SIG-M5 treated with dmso at 0.1 percent for 504 hours (cell line): ENCODE measurements around the gene LUZP2.

Experiments
- DNase-seq: peaks from one replicate; lab custom pipeline; 2025; ENCODE audit not compliant: unreplicated experiment; lab: John Stamatoyannopoulos, UW

Gene LUZP2

DNA sequence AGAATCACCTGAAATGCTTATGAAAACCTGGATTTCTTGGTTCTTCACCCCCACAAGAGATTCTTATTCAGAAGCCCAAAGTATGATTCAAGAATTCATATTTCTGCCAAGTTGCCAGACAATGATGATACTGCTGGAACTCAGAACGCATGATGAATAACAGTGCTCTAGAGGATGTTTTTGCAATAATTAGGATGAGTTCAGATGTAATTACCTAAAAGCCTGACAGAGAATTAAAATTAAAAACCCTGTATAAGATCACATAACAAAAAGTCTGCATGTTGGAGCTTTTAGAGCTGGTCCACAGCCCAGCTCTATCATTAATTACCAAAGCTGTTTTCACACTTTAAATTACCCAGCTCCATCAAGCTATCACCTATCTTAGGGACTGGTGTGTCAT lies 211.8 kb downstream of the LUZP2 start:
- DNase-seq, result no peak

- DNase-seq, result no peak
These were observed 213.2 kb downstream of the LUZP2 start for GRCh38 chr11:24709928-24710565.

DNA sequence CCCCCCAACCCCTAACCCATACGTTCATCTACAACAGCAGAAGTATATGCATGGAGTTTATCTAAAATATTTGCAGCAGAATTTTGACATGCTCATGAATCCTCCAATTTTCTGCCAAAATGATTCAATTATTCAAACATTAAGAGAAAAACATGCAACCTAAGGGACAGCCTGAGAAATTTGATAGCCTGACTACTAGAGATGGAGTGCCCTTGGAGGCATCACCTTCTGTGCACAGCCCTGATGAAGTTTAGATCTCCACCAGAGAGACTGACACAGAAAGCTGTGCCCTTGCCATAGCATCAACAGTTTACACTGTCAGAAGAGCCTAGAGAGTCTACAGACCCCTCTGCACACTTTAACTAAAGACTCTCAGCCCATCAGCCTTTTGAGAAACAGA lies 217.7 kb downstream of the LUZP2 start:
- no peak for DNase-seq

DNA sequence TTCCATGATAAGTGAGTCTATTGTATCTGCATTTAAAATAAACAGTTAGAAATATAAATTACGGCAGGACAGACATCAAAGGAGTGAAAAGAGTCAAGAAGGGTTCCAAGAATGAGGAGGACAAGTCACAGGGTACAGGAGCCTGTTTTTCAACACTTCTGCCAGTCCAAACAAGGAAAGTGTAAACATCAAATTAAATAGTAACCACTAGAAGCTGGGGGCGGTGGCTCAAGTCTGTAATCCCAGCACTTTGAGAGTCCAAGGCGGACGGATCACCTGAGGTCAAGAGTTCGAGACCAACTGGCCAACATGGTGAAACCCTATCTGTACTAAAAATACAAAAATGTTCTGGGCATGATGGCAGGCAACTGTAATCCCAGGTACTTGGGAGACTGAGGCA lies 219.6 kb downstream of the LUZP2 start:
- DNase-seq, result no peak

GRCh38 chr11:24723231-24723630 lies 226.4 kb downstream of the LUZP2 start:
- DNase-seq, result no peak

DNA sequence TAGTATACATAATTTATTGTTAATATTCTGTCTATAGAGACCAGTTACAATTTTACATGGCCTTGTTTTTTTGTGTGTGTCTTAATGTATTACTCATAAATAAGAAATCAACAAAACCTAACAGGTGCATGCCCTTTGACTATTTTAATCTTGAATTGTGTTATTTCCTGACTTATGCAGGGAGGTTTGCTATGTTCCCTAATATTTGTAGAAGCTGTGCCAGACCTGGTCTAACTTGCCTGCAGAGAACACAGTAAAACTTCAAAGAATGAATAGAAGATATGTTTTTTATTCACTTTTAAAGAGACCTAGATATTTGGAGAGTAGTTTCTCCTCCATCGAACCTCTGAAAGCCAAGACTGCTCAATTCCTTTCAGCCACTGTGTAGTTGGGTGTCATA lies 234.7 kb downstream of the LUZP2 start:
- no peak for DNase-seq

- no peak for DNase-seq
These were observed 237.9 kb downstream of the LUZP2 start for GRCh38 chr11:24734742-24735237.

DNA sequence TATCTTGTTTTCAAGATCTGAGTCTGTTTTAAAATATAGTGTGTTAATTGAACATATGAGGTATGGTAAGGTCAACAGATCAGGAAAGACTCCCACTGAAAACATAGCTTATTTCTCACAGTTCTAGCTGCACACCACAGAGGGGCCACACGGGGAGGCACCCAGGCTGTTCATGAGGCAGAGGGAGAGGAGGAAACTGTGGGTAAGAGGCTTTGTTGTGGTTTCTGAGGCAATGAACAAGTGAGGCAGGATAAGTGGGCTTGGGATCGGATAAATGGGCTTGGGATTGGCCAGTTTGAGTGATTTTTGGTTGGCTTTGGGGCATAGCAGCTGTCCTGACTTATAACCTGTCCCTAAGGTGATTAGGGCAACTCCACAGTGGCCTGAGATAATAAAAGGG lies 242.1 kb downstream of the LUZP2 start:
- DNase-seq, result no peak

DNA sequence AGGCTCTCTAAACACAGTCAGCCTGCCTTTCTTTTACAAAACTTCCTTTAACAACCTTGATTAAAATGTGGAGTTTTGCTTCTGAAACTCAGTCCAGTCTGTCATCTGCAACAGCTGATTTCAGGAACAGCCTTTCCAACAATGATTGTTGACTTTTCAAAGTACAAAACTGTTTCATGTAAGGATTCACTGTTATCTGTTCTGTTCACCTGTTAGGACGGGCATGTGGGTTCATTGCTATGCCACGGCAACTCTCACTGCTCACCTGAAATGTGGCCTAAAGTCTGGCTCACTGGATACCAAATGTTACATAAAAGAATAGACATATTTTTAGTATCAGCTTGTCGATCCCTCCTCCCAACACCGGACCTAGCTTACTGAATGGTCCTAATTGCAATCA lies 242.8 kb downstream of the LUZP2 start:
- no peak for DNase-seq

DNA sequence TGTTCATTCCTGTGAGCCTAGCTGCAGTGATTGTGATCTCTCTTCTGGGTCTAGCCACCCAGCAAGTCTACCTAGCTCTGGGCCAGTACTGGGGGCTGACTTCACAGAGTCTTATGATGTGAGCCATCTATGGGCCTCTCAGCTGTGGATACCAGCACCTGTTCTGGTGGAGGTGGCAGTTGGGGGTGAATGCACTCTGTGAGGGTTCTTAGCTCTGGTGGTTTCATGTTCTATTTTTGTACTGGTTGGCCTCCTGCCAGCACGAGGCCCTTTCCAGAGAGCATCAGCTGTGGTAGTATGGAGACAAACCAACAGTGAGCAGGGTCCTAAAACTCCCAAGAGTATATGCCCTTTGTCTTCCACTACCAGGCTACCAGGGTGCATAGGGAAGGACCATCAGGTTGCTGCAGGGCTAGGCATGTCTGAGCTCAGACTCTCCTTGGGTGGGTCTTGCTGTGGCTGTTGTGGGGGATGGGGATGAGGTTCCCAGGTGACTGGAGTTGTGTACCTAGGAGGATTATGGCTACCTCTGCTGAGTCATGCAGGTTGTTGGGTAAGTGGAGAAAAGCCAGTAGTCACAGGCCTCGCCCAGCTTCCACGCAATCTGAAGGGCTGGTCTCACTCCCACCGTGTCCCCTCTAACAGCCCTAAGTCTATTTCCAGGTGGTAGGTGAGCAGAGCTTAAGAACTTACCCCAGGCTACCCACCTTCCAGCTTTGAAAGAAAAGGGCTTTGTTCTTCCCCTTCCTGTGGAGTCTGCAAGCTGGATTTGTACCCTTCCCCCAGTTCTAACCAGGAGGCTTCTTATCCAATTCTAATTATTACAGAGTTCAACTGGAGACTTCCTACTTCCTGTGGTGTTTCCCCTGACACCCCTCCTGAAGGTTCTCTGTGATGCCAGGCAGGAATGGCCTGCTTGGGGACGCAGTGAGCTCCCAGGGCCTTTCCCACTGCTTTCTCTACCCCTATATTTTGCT lies 250.7 kb downstream of the LUZP2 start:
- no peak for DNase-seq

DNA sequence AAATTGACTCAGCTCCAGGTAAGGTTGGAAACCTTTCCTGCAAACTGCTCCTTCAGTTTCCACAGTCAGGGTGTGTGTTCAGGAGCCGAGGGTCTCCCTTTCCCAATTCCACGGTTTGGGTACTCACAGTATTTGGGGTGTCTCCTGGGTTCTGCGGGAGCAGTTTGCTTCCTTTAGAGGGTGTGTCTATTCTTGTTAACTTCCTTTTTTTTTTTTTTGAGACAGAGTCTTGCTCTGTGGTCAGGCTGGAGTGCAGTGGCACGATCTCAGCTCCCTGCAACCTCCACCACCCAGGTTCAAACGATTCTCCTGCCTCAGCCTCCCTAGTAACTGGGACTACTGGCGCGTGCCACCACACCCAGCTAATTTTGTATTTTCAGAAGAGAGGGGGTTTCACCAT lies 251.4 kb downstream of the LUZP2 start:
- DNase-seq, result no peak

DNA sequence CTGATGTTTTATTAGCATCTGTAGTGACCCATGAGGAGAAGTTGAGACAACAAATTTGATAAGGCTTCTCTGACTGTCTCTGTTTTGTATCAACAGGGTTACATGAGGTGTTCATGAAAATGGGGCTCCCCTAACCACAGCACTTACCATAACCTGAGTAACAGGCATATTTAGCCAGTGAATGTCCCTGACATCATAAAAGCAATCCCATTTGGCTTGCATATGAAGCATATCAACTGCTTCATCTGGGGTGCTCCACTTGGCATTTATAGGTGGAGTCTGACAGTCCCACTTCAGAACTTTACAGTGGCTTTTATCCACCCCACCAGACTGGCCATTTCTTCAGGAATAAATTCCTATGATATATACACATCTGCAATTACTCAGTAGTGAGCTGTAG lies 257.6 kb downstream of the LUZP2 start:
- DNase-seq, result no peak

- no peak for DNase-seq
These were observed 258.5 kb downstream of the LUZP2 start for GRCh38 chr11:24755260-24755839.

DNA sequence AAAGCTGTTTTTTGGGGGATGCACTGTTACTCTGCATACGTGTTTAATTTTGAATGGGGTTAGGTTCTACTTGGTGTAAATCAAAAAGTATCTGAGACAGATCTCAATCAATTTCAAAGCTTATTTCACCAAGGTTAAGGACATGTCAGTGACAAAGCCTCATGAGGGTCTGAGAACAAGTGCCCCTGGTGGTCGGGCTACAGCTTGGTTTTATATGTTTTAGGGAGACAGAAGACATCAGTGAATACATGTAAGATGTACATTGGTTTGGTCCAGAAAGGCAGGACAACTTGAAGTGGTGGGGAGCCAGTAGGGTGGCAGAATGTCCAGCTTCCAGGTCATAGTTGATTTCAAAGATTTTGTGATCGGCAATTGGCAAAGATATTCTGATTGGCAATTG lies 262.9 kb downstream of the LUZP2 start:
- no peak for DNase-seq

DNA sequence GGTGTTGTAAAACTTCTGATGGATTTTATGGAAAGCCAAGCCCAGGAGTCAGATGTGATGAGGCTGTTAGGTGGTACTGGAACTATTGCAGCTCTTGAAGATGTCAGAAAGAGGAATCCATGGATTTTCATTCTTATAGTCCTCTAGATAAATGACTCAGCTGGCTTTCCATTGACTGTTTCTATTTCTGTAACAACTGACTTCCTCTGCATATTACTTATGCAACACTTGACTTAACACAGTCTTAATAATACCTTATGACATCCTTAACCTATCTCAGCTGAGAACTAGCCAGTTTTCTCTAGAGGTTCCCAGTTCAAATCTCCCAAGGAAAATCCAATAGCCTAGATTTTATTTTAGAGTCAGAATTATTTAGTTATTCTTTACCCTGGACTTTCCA lies 263.8 kb downstream of the LUZP2 start:
- no peak for DNase-seq

- DNase-seq, result no peak
These were observed 265.2 kb downstream of the LUZP2 start for GRCh38 chr11:24762076-24762475.

DNA sequence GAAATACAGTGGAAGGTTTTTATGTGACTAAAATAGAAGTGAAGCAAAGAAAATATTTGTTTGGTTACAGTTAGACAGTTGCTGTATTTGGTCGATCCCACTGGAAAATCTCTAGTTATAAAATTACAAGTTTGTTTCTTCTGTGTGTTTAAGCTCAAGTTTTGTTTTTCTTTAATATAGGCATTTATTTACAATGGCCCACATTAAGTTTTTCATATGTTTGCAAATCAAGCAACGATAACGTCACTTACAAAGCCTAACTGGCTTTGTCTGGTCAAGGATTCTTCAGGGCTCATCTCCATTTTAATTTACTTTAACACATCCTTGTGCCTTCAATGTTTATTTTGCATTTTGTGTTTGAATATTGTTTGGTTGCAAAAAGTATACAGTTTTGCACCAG lies 270.6 kb downstream of the LUZP2 start:
- DNase-seq, result no peak

GRCh38 chr11:24773322-24773721 lies 276.5 kb downstream of the LUZP2 start:
- no peak for DNase-seq

DNA sequence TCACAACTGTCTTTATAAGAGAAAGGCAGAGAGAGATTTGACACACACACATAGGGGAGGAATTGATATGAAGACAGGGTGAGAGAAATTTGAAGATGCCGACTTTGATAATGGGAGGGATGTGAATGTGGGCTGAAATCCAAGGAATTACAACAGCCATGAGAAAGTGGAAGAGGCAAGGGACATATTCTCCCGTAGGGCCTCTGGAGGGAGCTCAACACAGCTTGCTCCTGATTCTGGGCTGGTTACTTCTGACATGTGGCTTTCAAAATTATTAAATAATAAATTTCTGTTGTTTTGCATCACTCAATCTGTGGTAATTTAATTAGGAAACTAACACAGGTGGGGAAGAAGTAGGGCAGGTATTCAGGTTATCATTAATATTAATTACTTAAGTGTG lies 282.9 kb downstream of the LUZP2 start:
- DNase-seq, result no peak

DNA sequence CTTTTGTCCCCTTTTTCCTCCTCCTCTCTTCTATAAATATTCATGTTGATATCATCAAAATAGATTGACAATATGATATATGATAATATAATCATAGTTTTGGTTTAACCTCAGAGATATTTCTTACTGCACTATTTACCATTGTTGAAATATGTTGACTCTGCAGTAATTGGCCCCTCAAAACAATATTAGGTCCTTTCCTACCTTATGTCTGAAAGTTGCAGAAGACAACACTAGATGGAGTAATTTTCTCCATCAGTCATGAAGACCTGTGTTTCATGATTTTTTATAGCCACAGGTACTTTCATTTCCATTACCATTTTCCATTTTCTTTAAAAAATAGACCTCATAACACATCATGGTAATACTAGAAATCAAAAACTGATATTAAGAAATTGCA lies 284.4 kb downstream of the LUZP2 start:
- DNase-seq, result no peak

DNA sequence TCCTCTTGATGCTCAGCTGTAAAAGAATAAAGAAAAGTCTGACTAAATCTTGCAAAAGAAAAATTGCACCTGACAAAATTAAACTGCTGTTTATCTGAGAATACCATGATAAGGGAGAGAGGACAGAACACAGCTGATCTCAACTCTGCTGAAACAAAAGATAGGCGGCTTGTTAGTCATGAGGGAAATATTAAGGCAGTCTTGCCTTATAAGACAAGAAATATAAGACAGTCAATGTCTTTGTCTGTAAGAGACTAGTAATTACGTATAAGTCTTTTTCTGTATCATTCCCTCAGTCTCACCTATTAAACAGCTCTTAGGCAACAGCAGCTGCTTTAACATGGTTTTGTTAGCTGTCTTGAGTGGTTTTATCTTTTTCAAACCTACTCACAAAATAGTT lies 296.6 kb downstream of the LUZP2 start:
- no peak for DNase-seq

- no peak for DNase-seq
These were observed 297.2 kb downstream of the LUZP2 start for GRCh38 chr11:24794064-24794463.
